Hepatocyte (in vitro differentiated cells): ENCODE measurements around the gene SPATS2. TPM values are rescaled to one million over a fixed set of nuclear protein-coding genes. Genes with fewer than 3 reads are reported as not detected.

Experiments
- DNase-seq: peaks from one replicate; pipeline ENCODE4 v3.0.0-alpha.2; 2016; ENCODE audit warnings: low spot score
- H2AFZ ChIP-seq: fragments of 200-600 bp; sonication (generic); 2 replicates; pipeline ENCODE4 v1.6.0; 2016; ENCODE audit warnings: antibody characterized with exemption, mild to moderate bottlenecking
- H3K27ac ChIP-seq: fragments of 200-600 bp; sonication (generic); 2 replicates; pipeline ENCODE4 v1.5.1; 2016; ENCODE audit warnings: mild to moderate bottlenecking
- H3K27me3 ChIP-seq: fragments of 200-600 bp; sonication (generic); 2 replicates; pipeline ENCODE4 v1.6.1; 2016
- H3K36me3 ChIP-seq: fragments of 200-600 bp; sonication (generic); replicated peaks from 2 replicates; pipeline ENCODE4 v1.5.1; 2016; ENCODE audit warnings: low read depth; ENCODE audit not compliant: insufficient read depth
- H3K4me1 ChIP-seq: fragments of 200-600 bp; sonication (generic); 2 replicates; pipeline ENCODE4 v1.5.1; 2016; ENCODE audit warnings: mild to moderate bottlenecking, moderate library complexity; ENCODE audit not compliant: insufficient read depth
- H3K4me2 ChIP-seq: fragments of 200-600 bp; sonication (generic); 2 replicates; pipeline ENCODE4 v1.6.0; 2016
- H3K4me3 ChIP-seq: fragments of 200-600 bp; sonication (generic); 2 replicates; pipeline ENCODE4 v1.5.1; 2016; ENCODE audit warnings: mild to moderate bottlenecking
- H3K79me2 ChIP-seq: fragments of 200-600 bp; sonication (generic); 2 replicates; pipeline ENCODE4 v1.6.0; 2017; ENCODE audit warnings: mild to moderate bottlenecking
- H3K9me2 ChIP-seq: fragments of 200-600 bp; sonication (generic); replicated peaks from 2 replicates; pipeline ENCODE4 v1.6.0; 2017; ENCODE audit warnings: mild to moderate bottlenecking; ENCODE audit not compliant: insufficient read depth
- H3K9me3 ChIP-seq: fragments of 200-600 bp; sonication (generic); 2 replicates; pipeline ENCODE4 v1.5.1; 2016; ENCODE audit warnings: low read depth, mild to moderate bottlenecking
- H4K20me1 ChIP-seq: fragments of 200-600 bp; sonication (generic); 2 replicates; pipeline ENCODE4 v1.6.0; 2016; ENCODE audit warnings: mild to moderate bottlenecking; ENCODE audit not compliant: insufficient read depth, poor library complexity, severe bottlenecking
- EZH2 ChIP-seq: fragments of 200-600 bp; sonication (generic); IDR thresholded peaks from 2 replicates; pipeline ENCODE4 v1.6.1; 2016; ENCODE audit warnings: antibody characterized with exemption, mild to moderate bottlenecking, borderline replicate concordance
- EZH2phosphoT487 ChIP-seq: fragments of 200-600 bp; sonication (generic); IDR thresholded peaks from one replicate; pipeline ENCODE4 v1.6.1; 2018; ENCODE audit warnings: antibody characterized with exemption, mild to moderate bottlenecking, low read depth, moderate library complexity; ENCODE audit not compliant: unreplicated experiment, severe bottlenecking
- WGBS: methylation state at CpG from one replicate; pipeline ENCODE4 v1.1.6; 2016; ENCODE audit warnings: low lambda C conversion rate; ENCODE audit errors: missing lambda C conversion rate; 5-methylcytosine and 5-hydroxymethylcytosine counted together
- polyA plus RNA-seq: library from polyadenylated mRNA; unstranded; fragments of >200 nt; fragmentation: Nextera tagmentation; extraction: Ambion mirVana; gene quantifications from 2 replicates; pipeline ENCODE4 v1.2.1, GENCODE V29; 2016
- total RNA-seq: library from RNA; depleted of rRNA; stranded (reverse); fragments of >200 nt; gene quantifications from 2 replicates; pipeline ENCODE4 v1.2.3, GENCODE V29; 2014
- TF ChIP-seq, protein P1 (sequence below): fragments of 200-600 bp; sonication (generic); IDR thresholded peaks from 2 replicates; pipeline ENCODE4 v1.5.1; 2016; ENCODE audit warnings: antibody characterized with exemption, mild to moderate bottlenecking; ENCODE audit not compliant: poor library complexity

Gene SPATS2
- total and polyA plus RNA-seq, 2 experiments from 2014 or later, result 24.9 to 39.8 TPM

GRCh38 chr12:49478949-49479664, 111.8 kb downstream of the SPATS2 start:
- peaks cover 4% of the 10 kb centered on the region for H3K4me1 ChIP-seq
- TF ChIP-seq EZH2, result no peak
- TF ChIP-seq, protein P1, sequence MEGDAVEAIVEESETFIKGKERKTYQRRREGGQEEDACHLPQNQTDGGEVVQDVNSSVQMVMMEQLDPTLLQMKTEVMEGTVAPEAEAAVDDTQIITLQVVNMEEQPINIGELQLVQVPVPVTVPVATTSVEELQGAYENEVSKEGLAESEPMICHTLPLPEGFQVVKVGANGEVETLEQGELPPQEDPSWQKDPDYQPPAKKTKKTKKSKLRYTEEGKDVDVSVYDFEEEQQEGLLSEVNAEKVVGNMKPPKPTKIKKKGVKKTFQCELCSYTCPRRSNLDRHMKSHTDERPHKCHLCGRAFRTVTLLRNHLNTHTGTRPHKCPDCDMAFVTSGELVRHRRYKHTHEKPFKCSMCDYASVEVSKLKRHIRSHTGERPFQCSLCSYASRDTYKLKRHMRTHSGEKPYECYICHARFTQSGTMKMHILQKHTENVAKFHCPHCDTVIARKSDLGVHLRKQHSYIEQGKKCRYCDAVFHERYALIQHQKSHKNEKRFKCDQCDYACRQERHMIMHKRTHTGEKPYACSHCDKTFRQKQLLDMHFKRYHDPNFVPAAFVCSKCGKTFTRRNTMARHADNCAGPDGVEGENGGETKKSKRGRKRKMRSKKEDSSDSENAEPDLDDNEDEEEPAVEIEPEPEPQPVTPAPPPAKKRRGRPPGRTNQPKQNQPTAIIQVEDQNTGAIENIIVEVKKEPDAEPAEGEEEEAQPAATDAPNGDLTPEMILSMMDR, result no peak
- no peak for TF ChIP-seq EZH2phosphoT487
- no peaks in the 10 kb centered on the region for H3K36me3 ChIP-seq
- DNase-seq, result no peak
- H3K4me3 ChIP-seq, result no peak overlapping the region
- H2AFZ ChIP-seq, result no peak overlapping the region
- H3K27ac ChIP-seq, result no peak overlapping the region
- H3K79me2 ChIP-seq, result peaks cover 24% of the 10 kb centered on the region
- 83% methylated on average over 10 of the region's 10 CpGs for WGBS
- H3K9me3 ChIP-seq, result no peaks in the 10 kb centered on the region
- H3K4me2 ChIP-seq, result no peak overlapping the region
- H3K9me2 ChIP-seq, result no peaks in the 10 kb centered on the region
- H3K27me3 ChIP-seq, result no peaks in the 10 kb centered on the region
- H4K20me1 ChIP-seq, result no peaks in the 10 kb centered on the region

DNA sequence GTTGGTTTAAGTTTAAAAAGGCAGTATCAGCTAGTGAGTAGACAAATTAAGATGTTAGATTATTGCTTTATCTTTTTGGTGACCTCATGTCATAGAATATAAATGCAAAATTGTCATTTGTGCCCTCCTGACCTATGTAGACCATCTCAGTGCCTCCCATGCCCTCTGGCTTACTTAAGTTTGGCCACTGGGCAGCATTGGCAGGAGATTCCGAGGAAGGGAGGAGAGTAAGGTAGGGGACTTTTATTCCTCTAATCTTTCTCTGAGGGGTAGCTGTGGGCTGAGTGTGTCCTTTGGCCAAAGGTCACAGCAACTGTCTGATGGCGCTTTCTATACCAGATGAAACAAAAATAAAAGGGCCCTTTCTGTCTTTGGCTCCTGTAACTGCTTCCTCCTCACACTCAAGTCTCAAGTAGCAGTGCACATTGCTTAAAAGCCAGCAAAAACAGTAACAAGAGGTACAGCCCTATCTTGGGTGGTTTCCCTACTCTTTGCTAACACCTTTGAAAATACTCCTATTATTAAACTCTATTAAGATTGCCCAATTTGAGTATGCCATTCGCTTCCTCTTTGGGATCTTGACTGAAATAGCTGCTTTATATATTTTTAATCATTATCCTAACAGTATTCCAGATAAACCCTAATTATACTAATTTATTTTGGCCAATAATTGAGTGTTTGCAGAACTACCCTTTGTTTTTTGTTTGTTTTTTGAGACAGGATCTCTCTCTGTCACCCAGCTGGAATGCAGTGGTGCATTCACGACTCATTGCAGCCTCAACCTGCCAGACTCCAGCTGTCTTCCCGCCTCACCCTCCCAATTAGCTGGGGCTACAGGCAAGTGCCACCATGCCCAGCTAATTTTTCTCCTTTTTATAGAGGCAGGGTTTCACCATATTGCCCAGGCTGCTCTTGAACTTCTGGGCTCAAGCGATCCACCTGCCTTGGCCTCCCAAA, 115.1 kb downstream of the SPATS2 start:
- Histone ChIP-seq H3K79me2 (peaks cover 21% of the 10 kb centered on the region), H3K36me3 (no peaks in the 10 kb centered on the region), H3K9me3 (no peaks in the 10 kb centered on the region), H2AFZ (no peak overlapping the region), H3K4me2 (no peak overlapping the region), H3K4me3 (no peak overlapping the region), H3K27ac (no peak overlapping the region), H3K4me1 (peaks cover 4% of the 10 kb centered on the region), H3K27me3 (no peaks in the 10 kb centered on the region), H4K20me1 (no peaks in the 10 kb centered on the region), H3K9me2 (no peaks in the 10 kb centered on the region)
- WGBS, result 74% methylated on average over 6 of the region's 6 CpGs
- TF ChIP-seq EZH2, result no peak
- no peak for TF ChIP-seq EZH2phosphoT487
- TF ChIP-seq, protein P1, result no peak
- DNase-seq, result no peak

GRCh38 chr12:49483619-49484018, 116.4 kb downstream of the SPATS2 start:
- Histone ChIP-seq H3K9me3 (no peaks in the 10 kb centered on the region), H3K9me2 (no peaks in the 10 kb centered on the region), H3K79me2 (peaks cover 14% of the 10 kb centered on the region), H3K4me3 (no peak overlapping the region), H3K4me1 (peaks cover 4% of the 10 kb centered on the region), H3K27ac (no peak overlapping the region), H3K4me2 (no peak overlapping the region), H3K27me3 (no peaks in the 10 kb centered on the region), H3K36me3 (no peaks in the 10 kb centered on the region), H4K20me1 (no peaks in the 10 kb centered on the region), H2AFZ (no peak overlapping the region)
- DNase-seq, result no peak
- 68% methylated on average over 1 of the region's 1 CpG for WGBS
- TF ChIP-seq, protein P1, result no peak
- TF ChIP-seq EZH2 (no peak), EZH2phosphoT487 (no peak)
